ENCODE data around the gene SKA3. TPM values are rescaled to one million over a fixed set of nuclear protein-coding genes. Genes with fewer than 3 reads are reported as not detected.

Gene SKA3

GRCh38 chr13:21106089-21106488 lies 70.3 kb downstream of the SKA3 start:
- Histone ChIP-seq H3K9me3 (replicated peaks; ENCODE audit: low read length) (no peaks in the 10 kb centered on the region), H3K4me1 (ENCODE audit: control insufficient read depth, insufficient read depth, low read length) (peaks cover 12% of the 10 kb centered on the region), H3K27me3 (ENCODE audit: control insufficient read depth, insufficient read depth, low read length) (no peaks in the 10 kb centered on the region), H3K4me2 (ENCODE audit: low read length) (peak overlapping the region; percentile 67), H3K9ac (ENCODE audit: low read depth, low read length) (peak overlapping the region; percentile 58), H3K36me3 (ENCODE audit: insufficient read depth, low read length) (no peaks in the 10 kb centered on the region), H3K4me3 (ENCODE audit: low read length) (no peak overlapping the region)

DNA sequence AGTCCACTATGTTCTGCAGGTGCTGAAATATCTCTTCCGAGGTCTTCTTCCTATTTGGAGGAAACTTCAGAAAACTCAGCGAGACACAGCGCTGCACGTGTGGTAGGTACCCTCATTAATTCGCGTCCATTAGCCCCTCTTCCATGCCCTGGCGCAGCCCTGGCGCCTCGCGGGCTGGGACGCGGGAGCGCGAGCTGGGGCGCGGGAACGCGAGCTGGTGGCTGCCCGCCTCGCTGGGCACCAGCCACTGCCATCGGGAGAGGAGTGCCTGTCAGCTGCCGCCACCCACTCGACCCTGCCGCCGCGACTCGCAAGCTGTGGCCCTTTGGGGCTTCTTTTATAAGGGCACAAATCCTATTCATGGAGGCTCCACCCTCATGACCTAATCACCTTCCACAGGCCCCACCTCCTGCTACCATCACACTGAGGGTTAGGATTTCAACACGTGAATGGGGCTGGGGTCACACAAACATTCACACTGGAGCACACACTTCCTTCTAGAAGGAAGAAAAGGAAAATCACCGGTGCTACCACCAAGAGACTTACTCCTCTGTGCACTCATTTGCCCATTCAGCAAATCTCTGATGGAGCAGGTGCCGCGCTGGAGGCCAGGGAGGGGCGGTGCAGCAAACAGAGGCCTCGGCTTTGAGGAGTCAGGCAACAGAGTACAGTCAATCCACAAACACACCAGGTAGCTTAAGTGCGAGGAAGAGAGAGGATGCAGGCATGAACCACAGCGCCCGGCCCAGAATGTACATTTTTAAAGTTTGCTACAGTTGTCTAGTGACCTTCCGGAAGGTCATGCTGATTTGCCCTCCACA lies 71.9 kb downstream of the SKA3 start:
- no peaks in the 10 kb centered on the region for H3K9me3 ChIP-seq (replicated peaks; ENCODE audit: low read length)
- H3K4me2 ChIP-seq (ENCODE audit: low read length): no peak overlapping the region
- peaks cover 12% of the 10 kb centered on the region for H3K4me1 ChIP-seq (ENCODE audit: control insufficient read depth, insufficient read depth, low read length)
- no peaks in the 10 kb centered on the region for H3K27me3 ChIP-seq (ENCODE audit: control insufficient read depth, insufficient read depth, low read length)
- no peak overlapping the region for H3K4me3 ChIP-seq (ENCODE audit: low read length)
- H3K9ac ChIP-seq (ENCODE audit: low read depth, low read length): no peak overlapping the region
- no peaks in the 10 kb centered on the region for H3K36me3 ChIP-seq (ENCODE audit: insufficient read depth, low read length)

Small RNA genes within 50 kb of the gene (small RNA-seq; reads per million reads assigned to genes)
- gene AL158032.1 (not detected), gene RF00086 (not detected), gene RF02116 (not detected)
